Measurements from ENCODE around the gene SLC50A1. TPM values are rescaled to one million over a fixed set of nuclear protein-coding genes. Genes with fewer than 3 reads are reported as not detected.

Gene SLC50A1
- total and polyA plus RNA-seq, 2 of the 8 experiments (the other 6 are each of a cell fraction or from before 2014, with no cell fraction given) = 36.5 to 90.8 TPM

GRCh38 chr1:155182052-155182550 lies 46.4 kb downstream of the SLC50A1 start (continued):
- no peak for TF ChIP-seq POU5F1 (IDR thresholded peaks at IDR 0.05; ENCODE audit: low read depth, low read length)
